Loucy (cell line): Measurements from ENCODE around the gene MTNR1A.

Experiments
- H2AFZ ChIP-seq: fragments of 200-600 bp; sonication (generic); 2 replicates; pipeline ENCODE4 v1.6.0; 2016; ENCODE audit warnings: antibody characterized with exemption, mild to moderate bottlenecking, low read length, moderate library complexity
- H3F3A ChIP-seq: fragments of 200-600 bp; 2 replicates; pipeline ENCODE4 v1.6.0; 2016; ENCODE audit warnings: antibody characterized with exemption, low read depth, mild to moderate bottlenecking
- H3K27me3 ChIP-seq: fragments of 200-600 bp; sonication (generic); 2 replicates; pipeline ENCODE4 v1.6.1; 2014; ENCODE audit warnings: low read length, mild to moderate bottlenecking; ENCODE audit not compliant: insufficient read depth, poor library complexity, severe bottlenecking
- H3K36me3 ChIP-seq: fragments of 200-600 bp; sonication (generic); 2 replicates; pipeline ENCODE4 v1.6.1; 2016; ENCODE audit warnings: low read length; ENCODE audit not compliant: insufficient read depth
- H3K4me1 ChIP-seq: fragments of 200-600 bp; sonication (generic); 2 replicates; pipeline ENCODE4 v1.5.1; 2014; ENCODE audit warnings: low read length, mild to moderate bottlenecking; ENCODE audit not compliant: insufficient read depth, poor library complexity, severe bottlenecking
- H3K4me2 ChIP-seq: fragments of 200-600 bp; sonication (generic); 2 replicates; pipeline ENCODE4 v1.6.0; 2014; ENCODE audit warnings: antibody characterized with exemption, low read length, low read depth, mild to moderate bottlenecking; ENCODE audit not compliant: poor library complexity, severe bottlenecking
- H3K4me3 ChIP-seq: fragments of 200-600 bp; sonication (generic); 2 replicates; pipeline ENCODE4 v1.5.1; 2014; ENCODE audit warnings: low read length, mild to moderate bottlenecking, mixed read lengths; ENCODE audit not compliant: poor library complexity, severe bottlenecking
- H3K79me2 ChIP-seq: fragments of 200-600 bp; sonication (generic); 2 replicates; pipeline ENCODE4 v1.6.1; 2014; ENCODE audit warnings: low read length; ENCODE audit not compliant: insufficient read depth
- H3K9ac ChIP-seq: fragments of 200-600 bp; sonication (generic); 2 replicates; pipeline ENCODE4 v1.6.0; 2014; ENCODE audit warnings: mild to moderate bottlenecking, low read depth, low read length, moderate library complexity; ENCODE audit not compliant: poor library complexity, severe bottlenecking
- H3K9me2 ChIP-seq: fragments of 200-600 bp; sonication (generic); replicated peaks from 2 replicates; pipeline ENCODE4 v1.6.1; 2016; ENCODE audit warnings: low read depth, low read length, mixed read lengths
- H3K9me3 ChIP-seq: fragments of 200-600 bp; sonication (generic); 2 replicates; pipeline ENCODE4 v1.6.1; 2014; ENCODE audit warnings: mild to moderate bottlenecking, antibody characterized with exemption, low read length, low read depth; ENCODE audit not compliant: insufficient read depth
- H4K20me1 ChIP-seq: fragments of 200-600 bp; sonication (generic); 2 replicates; pipeline ENCODE4 v1.6.0; 2014; ENCODE audit warnings: antibody characterized with exemption, low read length, mild to moderate bottlenecking; ENCODE audit not compliant: insufficient read depth, poor library complexity, severe bottlenecking
- CTCF ChIP-seq: fragments of 200-600 bp; sonication (generic); conservative IDR thresholded peaks from 2 replicates; pipeline ENCODE4 v1.5.1; 2014; ENCODE audit warnings: mild to moderate bottlenecking, antibody characterized with exemption, low read length
- EZH2phosphoT487 ChIP-seq: fragments of 200-600 bp; IDR thresholded peaks from 2 replicates; pipeline ENCODE4 v1.6.1; 2018; ENCODE audit warnings: antibody characterized with exemption, mild to moderate bottlenecking, moderate library complexity, borderline replicate concordance

Gene MTNR1A

GRCh38 chr4:186487726-186488125 is 67.6 kb downstream of the MTNR1A start:
- TF ChIP-seq EZH2phosphoT487 (no peak), CTCF (no peak)
- Histone ChIP-seq H3K9ac (no peak overlapping the region), H3K4me1 (no peaks in the 10 kb centered on the region)

GRCh38 chr4:186486172-186486571 is 69.2 kb downstream of the MTNR1A start:
- peaks cover 14% of the 10 kb centered on the region; the same call in 1 of the 2 replicates for H3K9me3 ChIP-seq
- H3K9ac ChIP-seq = no peak overlapping the region
- H3K4me2 ChIP-seq = no peak overlapping the region
- TF ChIP-seq EZH2phosphoT487 (no peak), CTCF (no peak)
- no peaks in the 10 kb centered on the region for H4K20me1 ChIP-seq
- no peaks in the 10 kb centered on the region for H3K79me2 ChIP-seq
- H3K4me1 ChIP-seq = no peaks in the 10 kb centered on the region
- H3K27me3 ChIP-seq = no peaks in the 10 kb centered on the region
- H3K9me2 ChIP-seq = no peaks in the 10 kb centered on the region
- no peaks in the 10 kb centered on the region for H3K36me3 ChIP-seq
- no peak overlapping the region for H2AFZ ChIP-seq
- no peak overlapping the region for H3K4me3 ChIP-seq
- H3F3A ChIP-seq = no peaks in the 10 kb centered on the region

More at GRCh38 chr4:186487726-186488125, 67.6 kb downstream of the MTNR1A start:
- Histone ChIP-seq H3K4me3 (no peak overlapping the region), H3K9me2 (no peaks in the 10 kb centered on the region), H3K79me2 (no peaks in the 10 kb centered on the region), H3K9me3 (peaks cover 21% of the 10 kb centered on the region; the same call in 1 of the 2 replicates), H3F3A (no peaks in the 10 kb centered on the region), H2AFZ (no peak overlapping the region), H3K36me3 (no peaks in the 10 kb centered on the region), H3K27me3 (no peaks in the 10 kb centered on the region), H4K20me1 (no peaks in the 10 kb centered on the region), H3K4me2 (no peak overlapping the region)

GRCh38 chr4:186485561-186486062 is 69.8 kb downstream of the MTNR1A start:
- no peak overlapping the region for H2AFZ ChIP-seq
- no peak overlapping the region for H3K4me3 ChIP-seq
- peaks cover 13% of the 10 kb centered on the region; the same call in 1 of the 2 replicates for H3K9me3 ChIP-seq

More at GRCh38 chr4:186485561-186486062, 69.8 kb downstream of the MTNR1A start:
- no peaks in the 10 kb centered on the region for H3K9me2 ChIP-seq
- H3K36me3 ChIP-seq = no peaks in the 10 kb centered on the region
- no peak overlapping the region for H3K9ac ChIP-seq
- H3K4me1 ChIP-seq = no peaks in the 10 kb centered on the region
- H3K4me2 ChIP-seq = no peak overlapping the region
- no peaks in the 10 kb centered on the region for H4K20me1 ChIP-seq
- H3F3A ChIP-seq = no peaks in the 10 kb centered on the region
- no peaks in the 10 kb centered on the region for H3K79me2 ChIP-seq
- TF ChIP-seq EZH2phosphoT487 (no peak), CTCF (no peak)
- H3K27me3 ChIP-seq = no peaks in the 10 kb centered on the region
